ENCODE data around the gene CHURC1.

The CHURC1 gene

GRCh38 chr14:64914237-64915028 is at the start of gene CHURC1:
TSS of gene CHURC1 (plus strand) at chr14:64914455. CDS start at chr14:64914496, 41 bp downstream.
- Histone ChIP-seq H3K4me1 (ENCODE audit: control insufficient read depth, insufficient read depth, low read length) (peaks cover 3% of the 10 kb centered on the region), H3K36me3 (ENCODE audit: control insufficient read depth, insufficient read depth, low read length) (no peaks in the 10 kb centered on the region), H3K9me3 (ENCODE audit: control insufficient read depth, insufficient read depth, low read length) (no peaks in the 10 kb centered on the region), H3K27me3 (ENCODE audit: control insufficient read depth, insufficient read depth, low read length) (no peaks in the 10 kb centered on the region), H3K4me3 (ENCODE audit: low read depth, low read length) (peak within 1 kb of the TSS; percentile 96), H3K9ac (ENCODE audit: low read depth, low read length) (peak within 1 kb of the TSS; percentile 99)

DNA sequence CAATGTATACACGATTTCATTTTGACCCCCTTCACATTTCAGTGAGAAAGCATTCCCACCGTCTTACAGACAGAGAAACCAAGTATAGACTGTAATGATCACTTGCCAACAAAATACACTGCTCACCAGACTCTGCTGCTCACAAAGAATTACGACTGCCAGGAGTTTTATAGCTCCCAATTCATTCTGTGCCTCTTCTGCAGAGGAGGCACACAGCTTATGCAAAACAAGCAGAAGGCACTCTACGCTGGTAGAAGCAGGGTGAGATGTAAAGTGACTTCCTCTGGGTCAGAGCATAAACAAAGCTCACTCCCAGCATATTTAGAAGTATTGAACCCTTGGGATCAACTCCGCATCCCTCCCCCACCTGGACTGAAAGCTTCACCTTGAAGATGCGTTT is 49.1 kb upstream of the CHURC1 start:
- Histone ChIP-seq H3K27me3 (ENCODE audit: control insufficient read depth, insufficient read depth, low read length) (no peaks in the 10 kb centered on the region), H3K36me3 (ENCODE audit: control insufficient read depth, insufficient read depth, low read length) (no peaks in the 10 kb centered on the region), H3K9ac (ENCODE audit: low read depth, low read length) (no peak overlapping the region), H3K9me3 (ENCODE audit: control insufficient read depth, insufficient read depth, low read length) (no peaks in the 10 kb centered on the region), H3K4me1 (ENCODE audit: control insufficient read depth, insufficient read depth, low read length) (peaks cover 6% of the 10 kb centered on the region), H3K4me3 (ENCODE audit: low read depth, low read length) (no peak overlapping the region)

DNA sequence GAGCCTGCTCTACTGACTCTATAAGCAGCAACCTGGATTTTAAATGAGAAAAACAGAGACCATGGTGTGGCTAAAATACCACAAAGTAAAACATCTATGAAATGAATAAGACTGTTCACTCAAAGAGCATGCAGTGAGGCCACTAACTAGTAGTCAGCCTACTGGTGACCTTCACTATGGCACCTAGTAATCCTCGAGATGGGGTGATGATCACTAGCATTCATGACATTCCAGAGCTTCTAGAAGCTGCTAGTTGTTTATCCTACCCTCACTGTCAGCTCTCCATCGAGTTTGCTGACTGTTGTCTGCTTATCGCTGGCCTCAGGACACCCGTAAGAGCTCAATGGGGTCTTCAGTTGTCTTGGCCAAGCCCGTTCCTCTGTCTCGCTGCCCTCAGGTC is 48.3 kb upstream of the CHURC1 start:
- Histone ChIP-seq H3K36me3 (ENCODE audit: control insufficient read depth, insufficient read depth, low read length) (no peaks in the 10 kb centered on the region), H3K4me3 (ENCODE audit: low read depth, low read length) (no peak overlapping the region), H3K4me1 (ENCODE audit: control insufficient read depth, insufficient read depth, low read length) (peaks cover 6% of the 10 kb centered on the region), H3K27me3 (ENCODE audit: control insufficient read depth, insufficient read depth, low read length) (no peaks in the 10 kb centered on the region), H3K9ac (ENCODE audit: low read depth, low read length) (no peak overlapping the region), H3K9me3 (ENCODE audit: control insufficient read depth, insufficient read depth, low read length) (no peaks in the 10 kb centered on the region)

DNA sequence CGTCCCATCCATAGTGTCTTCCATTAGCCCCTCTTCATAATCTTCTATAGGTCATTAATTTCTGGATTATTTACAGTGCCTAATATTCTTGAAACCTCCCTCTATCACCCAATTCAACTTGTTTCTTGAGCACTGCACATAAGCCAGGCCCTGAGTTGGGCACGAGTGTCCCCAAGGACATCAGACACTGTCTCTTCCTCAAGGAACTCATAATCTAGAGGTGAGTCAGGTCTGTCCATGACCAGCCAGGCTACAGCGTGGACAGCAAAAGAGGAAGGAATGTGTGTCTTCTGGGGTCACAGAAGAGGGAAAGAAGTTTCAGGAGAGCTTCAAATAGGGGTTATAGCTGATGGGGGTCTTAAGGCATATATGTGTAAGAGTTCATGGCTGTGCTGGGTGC is 47.1 kb upstream of the CHURC1 start:
- Histone ChIP-seq H3K4me1 (ENCODE audit: control insufficient read depth, insufficient read depth, low read length) (peaks cover 6% of the 10 kb centered on the region), H3K36me3 (ENCODE audit: control insufficient read depth, insufficient read depth, low read length) (no peaks in the 10 kb centered on the region), H3K9me3 (ENCODE audit: control insufficient read depth, insufficient read depth, low read length) (no peaks in the 10 kb centered on the region), H3K9ac (ENCODE audit: low read depth, low read length) (no peak overlapping the region), H3K4me3 (ENCODE audit: low read depth, low read length) (no peak overlapping the region), H3K27me3 (ENCODE audit: control insufficient read depth, insufficient read depth, low read length) (no peaks in the 10 kb centered on the region)

DNA sequence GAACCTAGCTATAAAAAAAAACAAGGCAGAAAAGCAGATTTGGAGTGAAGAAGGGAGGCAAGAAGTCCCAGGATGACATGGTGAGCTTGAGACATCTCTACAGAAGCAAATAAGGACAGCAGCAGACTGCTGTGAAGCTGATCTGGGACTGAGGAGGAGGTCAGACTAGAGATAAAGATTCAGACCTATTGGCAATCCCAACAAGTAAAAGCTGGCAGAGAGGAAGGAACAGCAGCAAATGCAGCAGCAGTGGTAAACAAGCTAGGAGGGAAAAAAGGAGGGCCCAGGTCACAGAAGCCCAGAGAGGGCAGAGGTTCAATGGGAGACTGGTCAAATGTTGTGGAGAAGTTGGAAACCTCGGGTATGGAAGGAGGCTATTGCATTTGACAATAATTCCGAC is 45.9 kb upstream of the CHURC1 start:
- peaks cover 6% of the 10 kb centered on the region for H3K4me1 ChIP-seq (ENCODE audit: control insufficient read depth, insufficient read depth, low read length)

DNA sequence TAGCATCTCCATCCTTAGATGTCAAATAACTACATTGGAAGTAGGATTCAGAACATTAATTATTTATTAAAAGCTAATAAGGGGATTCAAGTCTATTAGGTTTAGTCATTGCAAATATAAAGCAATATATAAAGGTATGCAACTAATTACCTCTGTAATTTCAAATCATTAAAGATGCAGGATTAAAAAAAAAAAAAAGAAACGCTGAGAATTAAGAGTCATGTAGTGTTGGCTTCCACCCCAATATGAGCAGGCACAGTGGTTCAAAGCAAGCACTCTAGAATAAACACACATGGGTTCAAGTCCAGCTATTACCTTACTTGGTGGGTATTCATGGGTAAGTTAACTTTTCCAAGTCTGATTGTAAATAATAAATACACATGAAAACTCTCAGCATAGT is 45.4 kb upstream of the CHURC1 start:
- no peaks in the 10 kb centered on the region for H3K27me3 ChIP-seq (ENCODE audit: control insufficient read depth, insufficient read depth, low read length)
- no peak overlapping the region for H3K4me3 ChIP-seq (ENCODE audit: low read depth, low read length)
- no peaks in the 10 kb centered on the region for H3K36me3 ChIP-seq (ENCODE audit: control insufficient read depth, insufficient read depth, low read length)
- H3K9ac ChIP-seq (ENCODE audit: low read depth, low read length) = no peak overlapping the region
- no peaks in the 10 kb centered on the region for H3K9me3 ChIP-seq (ENCODE audit: control insufficient read depth, insufficient read depth, low read length)
- peaks cover 6% of the 10 kb centered on the region for H3K4me1 ChIP-seq (ENCODE audit: control insufficient read depth, insufficient read depth, low read length)

More for the DNA sequence above, 45.9 kb upstream of the CHURC1 start:
- Histone ChIP-seq H3K9ac (ENCODE audit: low read depth, low read length) (no peak overlapping the region), H3K27me3 (ENCODE audit: control insufficient read depth, insufficient read depth, low read length) (no peaks in the 10 kb centered on the region), H3K9me3 (ENCODE audit: control insufficient read depth, insufficient read depth, low read length) (no peaks in the 10 kb centered on the region), H3K36me3 (ENCODE audit: control insufficient read depth, insufficient read depth, low read length) (no peaks in the 10 kb centered on the region), H3K4me3 (ENCODE audit: low read depth, low read length) (no peak overlapping the region)

GRCh38 chr14:64870160-64870559 is 44.1 kb upstream of the CHURC1 start:
- no peaks in the 10 kb centered on the region for H3K36me3 ChIP-seq (ENCODE audit: control insufficient read depth, insufficient read depth, low read length)
- no peaks in the 10 kb centered on the region for H3K27me3 ChIP-seq (ENCODE audit: control insufficient read depth, insufficient read depth, low read length)
- no peak overlapping the region for H3K9ac ChIP-seq (ENCODE audit: low read depth, low read length)
- no peak overlapping the region for H3K4me3 ChIP-seq (ENCODE audit: low read depth, low read length)
- peaks cover 5% of the 10 kb centered on the region for H3K4me1 ChIP-seq (ENCODE audit: control insufficient read depth, insufficient read depth, low read length)
- H3K9me3 ChIP-seq (ENCODE audit: control insufficient read depth, insufficient read depth, low read length) = no peaks in the 10 kb centered on the region

DNA sequence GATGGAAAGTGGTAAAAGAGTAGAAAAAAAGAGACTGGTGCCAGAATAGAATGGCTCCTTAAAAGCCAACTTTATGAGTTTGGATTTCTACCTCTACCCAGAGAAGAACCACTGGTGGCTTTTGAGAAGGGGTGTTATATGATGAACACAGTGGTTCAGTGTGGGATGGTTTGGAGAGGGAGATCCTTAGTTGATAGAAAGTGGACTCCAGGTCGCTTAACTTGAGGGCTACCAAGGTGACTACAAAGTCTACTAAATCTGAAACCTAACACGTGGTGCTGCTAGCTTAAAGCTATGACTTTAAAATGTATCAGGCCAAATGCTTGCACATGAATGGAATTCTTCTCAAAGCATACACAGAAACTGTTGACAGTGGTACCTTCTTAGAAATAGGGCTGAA is 42.9 kb upstream of the CHURC1 start:
- no peaks in the 10 kb centered on the region for H3K4me1 ChIP-seq (ENCODE audit: control insufficient read depth, insufficient read depth, low read length)
- H3K27me3 ChIP-seq (ENCODE audit: control insufficient read depth, insufficient read depth, low read length) = peaks cover 2% of the 10 kb centered on the region
- H3K9ac ChIP-seq (ENCODE audit: low read depth, low read length) = no peak overlapping the region
- H3K9me3 ChIP-seq (ENCODE audit: control insufficient read depth, insufficient read depth, low read length) = no peaks in the 10 kb centered on the region
- no peak overlapping the region for H3K4me3 ChIP-seq (ENCODE audit: low read depth, low read length)
- H3K36me3 ChIP-seq (ENCODE audit: control insufficient read depth, insufficient read depth, low read length) = no peaks in the 10 kb centered on the region

DNA sequence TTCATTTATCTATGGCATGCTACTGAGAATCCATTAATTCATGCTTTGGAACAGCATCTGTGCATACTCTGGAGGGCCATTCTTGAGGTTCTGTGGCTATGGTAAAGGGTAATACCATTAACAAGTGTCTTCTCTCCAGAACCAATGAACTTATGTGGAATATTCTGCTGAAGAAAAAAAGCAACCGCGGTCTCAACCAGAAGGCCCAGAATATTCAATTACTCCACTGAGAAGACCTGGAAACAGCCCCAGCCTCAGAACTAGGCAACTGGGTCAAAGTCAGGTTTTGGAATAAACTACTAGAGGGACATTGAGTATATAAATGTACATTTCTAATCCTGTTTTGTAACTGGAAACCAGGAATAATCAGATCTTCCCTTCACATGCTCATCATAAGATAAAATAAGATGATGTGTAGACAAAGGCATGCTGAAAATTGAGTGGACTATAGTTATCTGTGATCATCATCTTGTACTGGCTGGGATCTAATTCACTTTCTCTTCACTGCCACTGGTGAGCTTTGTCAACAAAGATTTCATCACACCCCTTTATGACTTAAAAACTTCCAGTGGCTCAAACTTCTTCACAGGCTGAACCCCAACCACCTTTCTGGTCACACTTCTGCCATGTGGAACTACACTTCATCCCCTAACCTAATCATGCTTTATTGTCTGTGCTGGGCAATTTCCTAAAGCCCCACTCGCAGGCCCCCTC is 40.6 kb upstream of the CHURC1 start:
- Histone ChIP-seq H3K9ac (ENCODE audit: low read depth, low read length) (no peak overlapping the region), H3K4me3 (ENCODE audit: low read depth, low read length) (no peak overlapping the region), H3K36me3 (ENCODE audit: control insufficient read depth, insufficient read depth, low read length) (no peaks in the 10 kb centered on the region), H3K9me3 (ENCODE audit: control insufficient read depth, insufficient read depth, low read length) (no peaks in the 10 kb centered on the region), H3K27me3 (ENCODE audit: control insufficient read depth, insufficient read depth, low read length) (peaks cover 25% of the 10 kb centered on the region), H3K4me1 (ENCODE audit: control insufficient read depth, insufficient read depth, low read length) (peaks cover 2% of the 10 kb centered on the region)

GRCh38 chr14:64875350-64875749 is 38.9 kb upstream of the CHURC1 start:
- Histone ChIP-seq H3K9ac (ENCODE audit: low read depth, low read length) (no peak overlapping the region), H3K4me1 (ENCODE audit: control insufficient read depth, insufficient read depth, low read length) (peaks cover 5% of the 10 kb centered on the region), H3K27me3 (ENCODE audit: control insufficient read depth, insufficient read depth, low read length) (peaks cover 32% of the 10 kb centered on the region)

GRCh38 chr14:64877846-64878245 is 36.4 kb upstream of the CHURC1 start:
- no peak overlapping the region for H3K4me3 ChIP-seq (ENCODE audit: low read depth, low read length)
- H3K27me3 ChIP-seq (ENCODE audit: control insufficient read depth, insufficient read depth, low read length) = peaks cover 54% of the 10 kb centered on the region
- no peaks in the 10 kb centered on the region for H3K9me3 ChIP-seq (ENCODE audit: control insufficient read depth, insufficient read depth, low read length)
- no peak overlapping the region for H3K9ac ChIP-seq (ENCODE audit: low read depth, low read length)
- peaks cover 10% of the 10 kb centered on the region for H3K4me1 ChIP-seq (ENCODE audit: control insufficient read depth, insufficient read depth, low read length)
- no peaks in the 10 kb centered on the region for H3K36me3 ChIP-seq (ENCODE audit: control insufficient read depth, insufficient read depth, low read length)

More at GRCh38 chr14:64875350-64875749, 38.9 kb upstream of the CHURC1 start:
- Histone ChIP-seq H3K36me3 (ENCODE audit: control insufficient read depth, insufficient read depth, low read length) (no peaks in the 10 kb centered on the region), H3K9me3 (ENCODE audit: control insufficient read depth, insufficient read depth, low read length) (no peaks in the 10 kb centered on the region), H3K4me3 (ENCODE audit: low read depth, low read length) (no peak overlapping the region)
